Measurements from ENCODE around the gene TCOF1.

The TCOF1 gene

GRCh38 chr5:150400316-150401075 is 43.0 kb downstream of the TCOF1 start:
- H3K4me1 ChIP-seq = peaks cover 9 to 45% (median 34%) of the 10 kb centered on the region in 10 experiments; a peak in 17 of 20 replicates
- H3K27me3 ChIP-seq = no peaks in the 10 kb centered on the region
- no peaks in the 10 kb centered on the region for H3K9me3 ChIP-seq (replicated peaks in 1 of 11)
- H3K4me2 ChIP-seq = no peak overlapping the region; a peak in 1 of 22 replicates
- H3K4me3 ChIP-seq = no peak overlapping the region
- H3K9ac ChIP-seq = peak overlapping the region in 6 of 11 experiments; percentile 9 to 41 (median 20); a peak in 7 of 22 replicates
- TF ChIP-seq Cebpa-rat (IDR thresholded peaks at IDR 0.05) = no peak
- H3K36me3 ChIP-seq = peaks cover 98 to 100% (median 100%) of the 10 kb centered on the region in 11 experiments
- peaks cover 55 to 100% (median 92%) of the 10 kb centered on the region in 11 experiments; a peak in 21 of 22 replicates for H4K20me1 ChIP-seq
- H3K27ac ChIP-seq = peak overlapping the region in 9 of 11 experiments; percentile 11 to 58 (median 33); a peak in 12 of 22 replicates

- Histone ChIP-seq H3K4me2 (no peak overlapping the region), H3K36me3 (peaks cover 98 to 100% (median 100%) of the 10 kb centered on the region in 11 experiments), H3K9ac (peak overlapping the region in 3 of 11 experiments; percentile 9 to 27 (median 21); a peak in 1 of 22 replicates), H3K4me3 (no peak overlapping the region), H3K4me1 (peaks cover 9 to 50% (median 36%) of the 10 kb centered on the region in 10 experiments; a peak in 17 of 20 replicates), H3K27me3 (no peaks in the 10 kb centered on the region), H3K27ac (peak overlapping the region in 8 of 11 experiments; percentile 11 to 58 (median 41); a peak in 12 of 22 replicates), H3K9me3 (replicated peaks in 1 of 11) (no peaks in the 10 kb centered on the region), H4K20me1 (peaks cover 60 to 100% (median 96%) of the 10 kb centered on the region in 11 experiments; a peak in 21 of 22 replicates)
- no peak for TF ChIP-seq Cebpa-rat (IDR thresholded peaks at IDR 0.05)
These were observed 43.5 kb downstream of the TCOF1 start for GRCh38 chr5:150401076-150401375.

DNA sequence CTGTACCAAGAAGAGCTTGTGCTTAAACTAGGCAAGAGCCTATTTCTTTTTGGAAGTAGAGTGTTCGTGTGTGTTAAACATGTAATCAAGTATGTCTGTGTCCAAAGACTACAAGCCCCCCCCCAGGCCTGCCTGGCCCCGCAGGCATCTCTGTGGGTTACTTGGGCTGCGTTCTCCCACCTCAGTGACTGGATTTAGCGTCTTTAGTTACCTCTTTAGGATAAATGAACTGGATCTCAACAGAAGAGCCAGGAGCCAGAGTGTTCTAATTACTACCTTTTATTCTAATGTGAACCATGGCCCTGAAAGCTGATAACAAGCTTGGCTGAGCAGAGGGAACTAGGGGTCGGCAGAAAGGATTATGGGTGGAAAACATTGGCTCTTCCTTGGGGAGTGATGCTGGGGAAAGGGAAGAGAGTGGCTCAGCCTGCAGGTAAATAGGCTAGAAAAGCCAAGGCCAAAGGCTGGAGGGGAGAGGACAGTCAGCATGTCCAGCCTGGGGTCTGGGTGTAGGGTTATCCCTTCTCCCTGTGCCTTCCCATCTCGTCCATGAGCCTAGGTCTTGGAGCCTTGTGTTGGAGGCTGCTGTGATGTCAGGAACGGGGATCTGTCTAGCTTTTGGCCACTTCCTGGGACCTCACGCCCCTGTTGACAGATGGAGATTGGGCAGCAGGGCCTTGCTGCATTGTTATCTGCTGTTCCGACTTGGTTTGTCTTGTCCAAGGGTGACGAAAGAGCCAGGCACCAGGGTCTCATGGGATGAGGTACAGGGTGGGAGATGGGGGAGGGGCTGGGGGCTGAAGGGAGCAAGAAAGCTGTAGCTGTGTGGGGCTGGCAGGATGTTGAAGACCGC is 44.1 kb downstream of the TCOF1 start:
- Histone ChIP-seq H3K9ac (peak overlapping the region in 6 of 11 experiments; percentile 9 to 54 (median 28); a peak in 8 of 22 replicates), H3K4me2 (peak overlapping the region in 2 of 11 experiments; percentile 6 to 16; a peak in 2 of 22 replicates), H4K20me1 (peaks cover 66 to 100% (median 97%) of the 10 kb centered on the region in 11 experiments; a peak in 21 of 22 replicates), H3K9me3 (replicated peaks in 1 of 11) (no peaks in the 10 kb centered on the region), H3K4me3 (no peak overlapping the region), H3K36me3 (peaks cover 98 to 100% (median 100%) of the 10 kb centered on the region in 11 experiments), H3K27me3 (no peaks in the 10 kb centered on the region), H3K27ac (peak overlapping the region in 8 of 11 experiments; percentile 11 to 58 (median 42); a peak in 15 of 22 replicates), H3K4me1 (peaks cover 9 to 56% (median 41%) of the 10 kb centered on the region in 10 experiments; a peak in 18 of 20 replicates)
- TF ChIP-seq Cebpa-rat (IDR thresholded peaks at IDR 0.05) = no peak

DNA sequence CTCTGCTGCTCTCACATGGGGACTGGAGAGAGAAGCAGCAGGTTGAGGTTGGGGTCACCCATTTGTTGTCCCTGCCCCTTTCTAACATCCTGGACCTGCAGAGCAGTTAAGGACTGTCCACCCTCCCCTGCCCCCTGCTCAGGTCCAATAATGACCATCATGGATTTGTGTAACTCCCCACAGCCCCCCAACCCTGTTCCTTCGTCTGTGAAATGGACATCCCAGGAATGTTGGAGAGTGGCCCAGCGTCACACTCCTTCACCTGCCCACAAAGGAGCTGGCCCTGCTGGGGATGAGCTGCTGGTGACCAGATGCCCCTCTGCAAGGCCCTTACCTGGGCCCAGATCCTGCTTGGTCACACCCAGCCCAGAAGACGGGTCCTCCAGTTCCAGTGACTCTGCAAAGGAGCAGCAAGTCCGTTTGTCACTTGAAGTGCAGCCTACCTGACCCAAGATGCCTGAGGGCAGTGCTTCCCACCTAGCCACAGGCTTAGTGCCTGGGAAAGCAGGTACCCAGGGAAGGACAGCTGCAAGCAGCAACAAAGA is 44.8 kb downstream of the TCOF1 start:
- Histone ChIP-seq H3K4me1 (peaks cover 15 to 63% (median 48%) of the 10 kb centered on the region in 10 experiments; a peak in 19 of 20 replicates), H3K4me2 (peak overlapping the region in 2 of 11 experiments; percentile 6 to 16; a peak in 3 of 22 replicates), H3K27me3 (no peaks in the 10 kb centered on the region), H3K27ac (peak overlapping the region in 7 of 11 experiments; percentile 6 to 57 (median 10); a peak in 7 of 22 replicates), H3K4me3 (no peak overlapping the region), H4K20me1 (peaks cover 73 to 100% (median 100%) of the 10 kb centered on the region in 11 experiments; a peak in 21 of 22 replicates), H3K9me3 (replicated peaks in 1 of 11) (no peaks in the 10 kb centered on the region), H3K36me3 (peaks cover 98 to 100% (median 100%) of the 10 kb centered on the region in 11 experiments), H3K9ac (peak overlapping the region in 5 of 11 experiments; percentile 2 to 54 (median 32); a peak in 7 of 22 replicates)
- TF ChIP-seq Cebpa-rat (IDR thresholded peaks at IDR 0.05) = no peak

GRCh38 chr5:150402901-150403342 is 45.4 kb downstream of the TCOF1 start:
- H3K9ac ChIP-seq = peak overlapping the region in 3 of 11 experiments; percentile 11 to 54 (median 30); a peak in 4 of 22 replicates
- peaks cover 79 to 100% (median 100%) of the 10 kb centered on the region in 11 experiments; a peak in 21 of 22 replicates for H4K20me1 ChIP-seq
- H3K36me3 ChIP-seq = peaks cover 98 to 100% (median 100%) of the 10 kb centered on the region in 11 experiments

GRCh38 chr5:150404121-150404520 is 46.6 kb downstream of the TCOF1 start:
- H4K20me1 ChIP-seq = peaks cover 85 to 100% (median 100%) of the 10 kb centered on the region in 11 experiments; a peak in 21 of 22 replicates
- peak overlapping the region in 5 of 11 experiments; percentile 0 to 44 (median 19); a peak in 2 of 22 replicates for H3K27ac ChIP-seq
- H3K36me3 ChIP-seq = peaks cover 98 to 100% (median 100%) of the 10 kb centered on the region in 11 experiments

More at GRCh38 chr5:150402901-150403342, 45.4 kb downstream of the TCOF1 start:
- H3K4me3 ChIP-seq = no peak overlapping the region
- peak overlapping the region in 5 of 11 experiments; percentile 6 to 33 (median 7); a peak in 3 of 22 replicates for H3K27ac ChIP-seq
- H3K27me3 ChIP-seq = no peaks in the 10 kb centered on the region
- peaks cover 15 to 69% (median 54%) of the 10 kb centered on the region in 10 experiments for H3K4me1 ChIP-seq
- H3K9me3 ChIP-seq (replicated peaks in 1 of 11) = no peaks in the 10 kb centered on the region
- no peak for TF ChIP-seq Cebpa-rat (IDR thresholded peaks at IDR 0.05)
- H3K4me2 ChIP-seq = 0 out of 22 replicates have a peak overlapping the region, but pooled peaks of 1 of the 11 experiments have one; percentile 3

DNA sequence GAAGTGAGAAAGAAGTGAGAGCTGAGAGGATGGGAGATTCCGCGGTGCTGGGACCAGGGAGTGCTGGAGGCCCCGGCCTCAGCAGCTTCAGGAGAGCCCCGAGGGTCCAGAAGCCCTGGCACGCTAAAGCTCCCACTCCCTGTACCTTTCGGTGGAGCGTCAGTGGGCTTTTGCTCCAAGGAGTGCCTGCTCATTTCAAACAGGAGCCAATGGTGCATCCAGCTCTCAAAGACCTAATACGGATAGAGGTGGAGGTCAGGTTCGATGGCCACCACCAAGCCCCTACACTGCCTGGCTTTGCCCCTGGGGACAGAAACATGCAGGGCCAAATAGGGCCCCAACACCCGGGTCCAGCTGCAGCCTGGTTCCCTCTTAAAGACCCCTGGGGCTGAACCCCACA is 47.0 kb downstream of the TCOF1 start:
- H3K36me3 ChIP-seq = peaks cover 94 to 100% (median 100%) of the 10 kb centered on the region in 11 experiments
- no peak overlapping the region; a peak in 1 of 22 replicates for H3K9ac ChIP-seq
- no peaks in the 10 kb centered on the region for H3K27me3 ChIP-seq
- H3K4me3 ChIP-seq = no peak overlapping the region
- H3K27ac ChIP-seq = peak overlapping the region in 3 of 11 experiments; percentile 16 to 44 (median 19); a peak in 4 of 22 replicates
- H3K4me2 ChIP-seq = no peak overlapping the region
- H4K20me1 ChIP-seq = peaks cover 85 to 100% (median 100%) of the 10 kb centered on the region in 11 experiments; a peak in 21 of 22 replicates
- no peaks in the 10 kb centered on the region for H3K9me3 ChIP-seq (replicated peaks in 1 of 11)
- peaks cover 28 to 85% (median 67%) of the 10 kb centered on the region in 10 experiments for H3K4me1 ChIP-seq
- TF ChIP-seq Cebpa-rat (IDR thresholded peaks at IDR 0.05) = no peak

More at GRCh38 chr5:150404121-150404520, 46.6 kb downstream of the TCOF1 start:
- Histone ChIP-seq H3K4me2 (no peak overlapping the region), H3K9me3 (replicated peaks in 1 of 11) (no peaks in the 10 kb centered on the region), H3K27me3 (no peaks in the 10 kb centered on the region), H3K4me3 (no peak overlapping the region), H3K4me1 (peaks cover 24 to 81% (median 64%) of the 10 kb centered on the region in 10 experiments), H3K9ac (peak overlapping the region in 1 of 11 experiments; percentile 9; a peak in 2 of 22 replicates)
- TF ChIP-seq Cebpa-rat (IDR thresholded peaks at IDR 0.05) = no peak
